NCI-H2107 (cell line): ENCODE data around the gene PPP1R18.
"Not testable (repeated sequence)": the region's sequence is repeated elsewhere in the genome, so short reads cannot be mapped to it uniquely, and the experiment has no call there.

ENCODE experiments used
- DNase-seq: peaks from one replicate; lab custom pipeline; 2025; lab: John Stamatoyannopoulos, UW

Gene PPP1R18, protein sequence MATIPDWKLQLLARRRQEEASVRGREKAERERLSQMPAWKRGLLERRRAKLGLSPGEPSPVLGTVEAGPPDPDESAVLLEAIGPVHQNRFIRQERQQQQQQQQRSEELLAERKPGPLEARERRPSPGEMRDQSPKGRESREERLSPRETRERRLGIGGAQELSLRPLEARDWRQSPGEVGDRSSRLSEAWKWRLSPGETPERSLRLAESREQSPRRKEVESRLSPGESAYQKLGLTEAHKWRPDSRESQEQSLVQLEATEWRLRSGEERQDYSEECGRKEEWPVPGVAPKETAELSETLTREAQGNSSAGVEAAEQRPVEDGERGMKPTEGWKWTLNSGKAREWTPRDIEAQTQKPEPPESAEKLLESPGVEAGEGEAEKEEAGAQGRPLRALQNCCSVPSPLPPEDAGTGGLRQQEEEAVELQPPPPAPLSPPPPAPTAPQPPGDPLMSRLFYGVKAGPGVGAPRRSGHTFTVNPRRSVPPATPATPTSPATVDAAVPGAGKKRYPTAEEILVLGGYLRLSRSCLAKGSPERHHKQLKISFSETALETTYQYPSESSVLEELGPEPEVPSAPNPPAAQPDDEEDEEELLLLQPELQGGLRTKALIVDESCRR

DNA sequence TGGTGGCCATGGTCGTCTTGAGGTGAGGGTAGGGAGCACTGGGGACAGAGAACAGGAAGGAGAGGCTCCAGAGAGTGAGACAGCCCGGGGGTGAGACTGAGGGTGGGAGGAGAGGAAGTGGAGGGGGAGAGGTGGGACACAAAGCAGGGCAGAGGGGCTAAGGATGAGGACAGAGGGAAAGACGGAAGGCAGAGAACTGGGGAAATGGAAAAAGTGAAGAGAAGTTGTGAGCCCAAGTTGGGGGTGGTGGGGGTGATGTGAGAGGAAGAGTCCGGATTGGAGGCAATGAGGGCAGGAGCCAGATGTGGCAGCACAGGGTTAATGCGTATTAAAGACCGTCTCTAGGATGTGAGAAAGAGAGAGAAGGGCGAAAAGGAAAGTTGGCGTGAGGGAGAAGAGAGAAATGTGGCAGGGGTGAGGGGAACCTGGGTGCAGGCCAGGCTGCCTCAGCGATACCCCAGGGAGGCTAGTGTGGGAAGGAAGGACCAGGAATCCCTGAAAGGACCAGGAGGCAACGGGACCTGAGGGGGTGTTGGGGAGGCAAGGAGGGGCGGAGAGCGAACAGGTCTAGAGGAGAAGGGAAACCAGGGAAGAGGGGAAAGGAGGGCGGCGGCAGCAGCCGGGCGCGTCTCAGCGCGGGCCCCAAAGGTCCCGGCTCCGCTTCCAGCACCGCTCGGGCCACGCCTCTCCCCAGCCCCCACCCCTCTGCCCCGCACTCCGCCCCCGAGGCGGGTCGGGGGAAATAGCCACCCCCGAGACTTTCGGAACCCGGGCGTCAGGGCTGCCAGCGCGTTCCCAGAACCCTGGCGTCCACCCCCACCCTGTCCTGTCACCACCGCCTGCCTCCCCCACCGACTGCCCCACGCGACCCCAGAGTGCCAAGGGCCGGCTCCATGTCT lies at the start of gene PPP1R18:
PPP1R18 (minus strand) TSS at position 637 of the 899 bp plus-strand sequence; CDS start at position 10, 627 bp downstream.
- DNase-seq: no peak

DNA sequence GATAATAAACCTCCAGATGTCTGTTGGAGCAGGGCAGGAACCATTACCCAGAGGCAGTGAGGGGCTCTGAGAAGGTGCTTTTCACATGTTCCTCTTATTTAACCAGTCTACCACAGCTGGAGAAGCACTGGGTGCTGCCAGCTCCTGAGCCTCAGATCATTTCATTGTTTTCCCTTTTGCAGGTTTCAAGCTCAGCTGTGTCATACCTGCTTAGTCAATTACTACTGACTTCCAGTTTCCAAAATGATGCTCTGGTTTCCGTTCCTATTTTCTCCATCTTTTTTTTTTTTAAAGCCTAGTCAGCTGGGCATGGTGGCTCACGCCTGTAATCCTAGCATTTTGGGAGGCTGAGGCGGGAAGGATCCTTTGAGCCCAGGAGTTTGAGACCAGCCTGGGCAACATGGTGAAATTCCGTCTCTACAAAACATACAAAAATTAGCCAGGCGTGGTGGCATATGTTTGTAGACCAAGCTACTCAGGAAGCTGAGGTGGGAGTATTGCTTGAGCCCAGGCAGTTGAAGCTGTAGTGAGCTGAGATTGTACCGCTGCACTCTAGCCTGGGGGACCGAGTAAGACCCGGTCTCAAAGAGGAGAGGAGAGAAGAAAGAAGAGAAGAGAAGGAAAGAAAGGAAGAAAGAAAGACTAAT lies 49.3 kb upstream of the PPP1R18 start:
- no peak for DNase-seq

DNA sequence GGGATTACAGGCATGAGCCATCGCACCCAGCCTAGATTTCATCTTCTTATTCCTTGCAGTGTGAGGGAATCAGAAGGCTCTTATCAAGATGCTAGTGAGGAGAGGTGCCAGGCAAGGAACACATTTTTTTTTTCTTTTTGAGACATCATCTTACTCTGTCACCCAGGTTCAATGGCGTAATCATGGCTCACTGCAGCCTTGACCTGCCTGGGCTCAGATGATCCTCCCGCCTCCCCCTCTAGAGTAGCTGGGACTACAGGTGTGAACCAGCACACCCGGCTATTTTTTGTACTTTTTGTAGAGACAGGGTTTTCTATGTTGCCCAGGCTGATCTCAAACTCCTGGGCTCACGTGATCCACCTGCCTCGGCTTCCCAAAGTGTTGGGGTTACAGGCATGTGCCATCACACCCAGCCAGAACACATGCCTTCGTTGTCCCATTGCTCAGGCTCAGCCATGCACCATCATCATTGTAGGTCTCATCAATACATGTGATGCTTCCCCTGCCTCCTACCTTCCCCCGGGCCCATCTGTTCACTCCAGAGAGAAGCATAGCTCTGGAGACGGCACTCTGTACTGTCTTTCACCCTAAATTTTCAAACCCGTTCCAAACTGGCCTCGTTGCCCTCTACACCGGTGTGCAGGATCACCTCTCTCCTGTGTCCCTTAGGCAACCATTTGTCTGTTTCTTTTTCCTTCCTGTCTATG lies 45.9 kb upstream of the PPP1R18 start:
- no peak for DNase-seq

DNA sequence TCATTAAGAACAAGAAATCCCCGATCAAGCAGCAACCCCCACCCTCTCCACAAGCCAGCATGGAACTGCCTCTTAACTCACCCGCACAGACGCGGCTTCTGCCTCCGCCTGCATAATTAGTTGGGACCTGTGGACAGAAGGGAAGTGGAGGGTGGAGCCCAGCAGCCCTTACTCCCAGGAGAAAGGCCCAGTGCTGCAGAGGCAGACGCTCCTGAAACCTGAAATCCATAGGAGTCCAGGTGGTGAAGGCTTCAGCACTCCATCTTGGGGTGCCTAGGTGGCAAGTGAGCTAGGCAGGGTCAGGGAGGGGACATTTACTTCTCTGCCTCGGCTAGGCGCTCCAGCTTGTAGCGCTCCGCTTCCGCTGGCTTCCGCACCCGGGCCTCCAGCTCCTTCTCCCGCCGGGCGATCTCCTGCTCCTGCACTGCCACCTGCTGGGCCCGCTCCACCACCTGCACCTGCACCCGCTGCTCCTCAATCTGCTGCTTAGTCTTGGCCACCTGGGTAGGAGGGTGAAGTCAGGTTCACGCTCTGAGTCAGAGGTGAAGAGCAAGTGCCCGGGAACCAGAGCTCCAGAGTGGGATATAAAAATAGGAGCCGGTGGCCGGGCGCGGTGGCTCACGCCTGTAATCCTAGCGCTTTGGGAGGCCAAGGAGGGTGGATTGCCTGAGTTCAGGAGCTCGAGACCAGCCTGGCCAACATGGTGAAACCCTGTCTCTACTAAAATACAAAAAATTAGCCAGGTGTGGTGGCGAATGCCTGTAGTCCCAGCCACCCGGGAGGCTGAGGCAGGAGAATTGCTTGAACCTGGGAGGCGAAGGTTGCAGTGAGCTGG lies 44.4 kb upstream of the PPP1R18 start:
- DNase-seq: peak; percentile 42

DNA sequence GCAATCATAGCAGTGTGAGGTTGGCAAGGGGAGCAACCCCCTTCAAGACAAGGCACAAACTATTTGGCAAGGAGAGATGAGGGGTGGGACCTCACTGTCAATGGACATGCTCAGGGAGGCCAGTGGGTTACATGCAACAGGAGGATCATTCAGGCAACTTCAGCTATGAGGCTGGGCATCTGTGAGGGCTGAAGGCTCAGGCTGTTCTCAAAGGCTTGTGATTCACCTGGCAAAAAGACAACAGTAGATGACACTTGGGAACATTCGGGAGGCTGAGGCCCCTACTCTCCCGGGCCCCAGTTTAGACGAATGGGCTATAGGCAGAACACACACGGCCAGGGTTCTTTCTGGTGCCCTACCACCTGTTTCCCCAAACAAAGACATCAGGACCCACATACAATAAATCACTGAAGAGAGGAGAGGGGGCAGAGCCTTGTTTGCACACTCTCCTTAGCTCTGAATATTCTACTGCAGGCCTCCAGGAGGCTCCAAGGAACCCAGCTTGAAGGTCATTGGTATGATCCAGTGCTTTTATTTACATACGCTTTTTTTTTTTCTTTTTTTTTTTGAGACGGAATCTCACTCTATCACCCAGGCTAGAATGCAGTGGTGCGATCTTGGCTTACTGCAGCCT lies 41.6 kb upstream of the PPP1R18 start:
- DNase-seq: no peak

DNA sequence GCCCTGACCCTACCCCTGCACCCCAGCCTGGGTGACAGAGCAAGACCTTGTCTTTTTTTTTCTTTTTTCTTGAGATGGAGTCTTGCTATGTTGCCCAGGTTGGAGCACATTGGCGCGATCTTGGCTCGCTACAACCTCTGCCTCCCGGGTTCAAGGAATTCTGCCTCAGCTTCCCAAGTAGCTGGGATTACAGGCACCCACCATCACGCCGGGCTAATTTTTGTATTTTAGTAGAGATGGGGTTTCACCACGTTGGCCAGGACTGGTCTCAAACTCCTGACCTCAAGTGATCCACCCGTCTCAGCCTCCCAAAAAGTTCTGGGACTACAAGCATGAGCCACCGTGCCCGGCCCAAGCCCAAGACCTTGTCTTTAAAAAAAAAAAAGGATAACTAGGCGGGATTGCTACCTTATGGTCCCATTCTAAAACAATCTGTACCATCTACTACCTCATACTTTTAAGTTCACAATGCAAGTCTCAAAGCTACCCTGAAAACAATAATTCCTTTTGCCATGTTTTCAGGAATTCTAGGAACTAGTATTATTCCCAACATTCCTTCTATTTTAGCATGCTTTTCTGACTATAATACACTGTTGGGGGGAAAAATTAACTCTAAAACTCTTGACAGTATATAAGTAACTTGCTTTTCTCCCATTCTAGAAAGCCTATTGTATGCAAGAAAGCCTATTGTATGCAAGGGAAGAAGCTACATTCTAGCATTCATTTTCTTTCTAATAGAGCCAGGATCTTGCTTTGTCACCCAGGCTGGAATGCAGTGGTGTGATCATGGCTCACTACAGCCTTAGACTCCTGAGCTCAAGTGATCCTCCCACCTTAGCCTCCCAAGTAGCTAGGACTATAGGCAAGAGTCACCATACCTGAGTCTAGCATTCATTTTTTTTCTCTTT lies 40.3 kb upstream of the PPP1R18 start:
- no peak for DNase-seq

DNA sequence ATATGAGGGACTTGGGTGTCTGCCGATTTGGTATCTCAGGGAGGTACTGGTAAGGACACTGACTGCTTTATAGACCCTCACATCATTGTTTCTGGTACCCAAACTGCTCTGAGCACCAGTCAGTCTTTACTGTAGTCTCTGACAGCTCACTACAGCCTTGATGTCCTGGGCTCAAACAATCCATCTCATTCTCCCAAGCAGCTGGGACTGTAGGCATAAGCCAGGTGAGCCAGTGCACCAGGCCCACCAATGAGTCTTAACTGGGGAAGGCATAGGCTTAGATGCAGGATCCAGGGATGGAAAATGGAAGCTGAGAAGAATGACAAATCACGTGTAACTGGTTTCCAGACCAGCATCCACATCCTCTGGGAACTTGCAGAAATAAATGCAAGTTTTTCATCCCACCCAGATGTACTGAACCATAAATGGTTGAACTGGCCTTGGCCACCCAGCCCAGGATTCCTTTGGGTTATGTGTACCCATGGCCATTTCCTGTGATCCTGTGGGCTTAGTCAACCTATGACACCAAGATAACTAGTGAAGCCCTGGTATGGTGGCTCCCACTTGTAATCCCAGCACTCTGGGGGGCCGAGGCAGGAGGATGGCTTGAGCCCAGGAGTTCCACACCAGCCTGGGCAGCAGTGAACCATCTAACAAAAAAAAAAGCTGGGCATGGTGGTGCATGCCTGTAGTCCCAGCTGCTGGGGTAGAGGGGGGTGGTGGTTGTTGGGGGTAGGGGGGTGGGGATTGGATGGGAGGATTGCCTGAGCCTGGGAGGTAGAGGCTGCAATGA lies 39.5 kb upstream of the PPP1R18 start:
- DNase-seq: no peak

DNA sequence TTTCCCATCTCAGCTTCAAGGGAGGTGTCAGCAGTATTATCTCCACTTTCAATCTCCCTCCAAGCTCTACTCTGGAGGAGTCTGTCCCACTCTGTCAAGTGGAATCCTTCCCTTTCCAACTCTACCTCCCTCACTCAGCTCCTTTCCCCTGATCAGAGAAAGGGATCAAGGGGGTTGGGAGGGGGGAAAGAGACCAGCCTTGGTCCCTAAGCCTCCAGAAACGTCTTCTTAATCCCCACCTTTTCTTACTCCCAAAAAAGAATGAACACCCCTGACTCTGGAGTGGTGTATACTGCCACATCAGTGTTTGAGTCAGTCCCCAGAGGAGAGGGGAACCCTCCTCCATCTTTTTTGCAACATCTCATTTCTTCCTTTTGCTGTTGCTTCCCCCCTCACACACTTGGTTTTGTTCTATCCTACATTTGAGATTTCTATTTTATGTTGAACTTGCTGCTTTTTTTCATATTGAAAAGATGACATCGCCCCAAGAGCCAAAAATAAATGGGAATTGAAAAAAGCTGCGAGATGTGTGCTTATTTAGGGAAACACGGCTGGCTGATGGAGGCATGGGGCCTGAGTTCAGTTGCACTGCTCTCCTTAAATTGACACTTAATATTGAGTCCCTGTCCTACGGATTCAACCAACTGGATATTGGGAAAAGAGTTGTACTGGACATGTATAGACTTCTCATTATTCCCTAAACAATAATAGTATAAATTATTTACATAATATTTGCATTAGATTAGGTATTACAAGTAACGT lies 38.6 kb upstream of the PPP1R18 start:
- DNase-seq: no peak

DNA sequence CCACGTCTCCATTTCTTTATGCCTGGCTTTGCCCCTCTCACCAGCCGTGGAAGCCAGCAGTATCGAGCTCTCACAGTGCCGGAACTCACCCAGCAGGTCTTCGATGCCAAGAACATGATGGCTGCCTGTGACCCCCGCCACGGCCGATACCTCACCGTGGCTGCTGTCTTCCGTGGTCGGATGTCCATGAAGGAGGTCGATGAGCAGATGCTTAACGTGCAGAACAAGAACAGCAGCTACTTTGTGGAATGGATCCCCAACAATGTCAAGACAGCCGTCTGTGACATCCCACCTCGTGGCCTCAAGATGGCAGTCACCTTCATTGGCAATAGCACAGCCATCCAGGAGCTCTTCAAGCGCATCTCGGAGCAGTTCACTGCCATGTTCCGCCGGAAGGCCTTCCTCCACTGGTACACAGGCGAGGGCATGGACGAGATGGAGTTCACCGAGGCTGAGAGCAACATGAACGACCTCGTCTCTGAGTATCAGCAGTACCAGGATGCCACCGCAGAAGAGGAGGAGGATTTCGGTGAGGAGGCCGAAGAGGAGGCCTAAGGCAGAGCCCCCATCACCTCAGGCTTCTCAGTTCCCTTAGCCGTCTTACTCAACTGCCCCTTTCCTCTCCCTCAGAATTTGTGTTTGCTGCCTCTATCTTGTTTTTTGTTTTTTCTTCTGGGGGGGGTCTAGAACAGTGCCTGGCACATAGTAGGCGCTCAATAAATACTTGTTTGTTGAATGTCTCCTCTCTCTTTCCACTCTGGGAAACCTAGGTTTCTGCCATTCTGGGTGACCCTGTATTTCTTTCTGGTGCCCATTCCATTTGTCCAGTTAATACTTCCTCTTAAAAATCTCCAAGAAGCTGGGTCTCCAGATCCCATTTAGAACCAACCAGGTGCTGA lies 37.6 kb upstream of the PPP1R18 start:
- DNase-seq: not testable (repeated sequence)

DNA sequence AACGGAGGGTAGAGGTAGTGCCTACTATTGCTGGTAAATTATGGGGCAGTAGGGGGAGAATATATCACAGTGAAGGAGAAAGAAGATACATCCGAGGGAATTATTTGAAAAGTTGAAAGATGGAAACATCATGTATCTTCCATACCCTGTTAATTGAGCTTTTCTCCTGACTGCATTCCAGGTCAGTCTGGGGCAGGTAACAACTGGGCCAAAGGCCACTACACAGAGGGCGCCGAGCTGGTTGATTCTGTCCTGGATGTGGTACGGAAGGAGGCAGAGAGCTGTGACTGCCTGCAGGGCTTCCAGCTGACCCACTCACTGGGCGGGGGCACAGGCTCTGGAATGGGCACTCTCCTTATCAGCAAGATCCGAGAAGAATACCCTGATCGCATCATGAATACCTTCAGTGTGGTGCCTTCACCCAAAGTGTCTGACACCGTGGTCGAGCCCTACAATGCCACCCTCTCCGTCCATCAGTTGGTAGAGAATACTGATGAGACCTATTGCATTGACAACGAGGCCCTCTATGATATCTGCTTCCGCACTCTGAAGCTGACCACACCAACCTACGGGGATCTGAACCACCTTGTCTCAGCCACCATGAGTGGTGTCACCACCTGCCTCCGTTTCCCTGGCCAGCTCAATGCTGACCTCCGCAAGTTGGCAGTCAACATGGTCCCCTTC lies 36.9 kb upstream of the PPP1R18 start:
- DNase-seq: not testable (repeated sequence)

DNA sequence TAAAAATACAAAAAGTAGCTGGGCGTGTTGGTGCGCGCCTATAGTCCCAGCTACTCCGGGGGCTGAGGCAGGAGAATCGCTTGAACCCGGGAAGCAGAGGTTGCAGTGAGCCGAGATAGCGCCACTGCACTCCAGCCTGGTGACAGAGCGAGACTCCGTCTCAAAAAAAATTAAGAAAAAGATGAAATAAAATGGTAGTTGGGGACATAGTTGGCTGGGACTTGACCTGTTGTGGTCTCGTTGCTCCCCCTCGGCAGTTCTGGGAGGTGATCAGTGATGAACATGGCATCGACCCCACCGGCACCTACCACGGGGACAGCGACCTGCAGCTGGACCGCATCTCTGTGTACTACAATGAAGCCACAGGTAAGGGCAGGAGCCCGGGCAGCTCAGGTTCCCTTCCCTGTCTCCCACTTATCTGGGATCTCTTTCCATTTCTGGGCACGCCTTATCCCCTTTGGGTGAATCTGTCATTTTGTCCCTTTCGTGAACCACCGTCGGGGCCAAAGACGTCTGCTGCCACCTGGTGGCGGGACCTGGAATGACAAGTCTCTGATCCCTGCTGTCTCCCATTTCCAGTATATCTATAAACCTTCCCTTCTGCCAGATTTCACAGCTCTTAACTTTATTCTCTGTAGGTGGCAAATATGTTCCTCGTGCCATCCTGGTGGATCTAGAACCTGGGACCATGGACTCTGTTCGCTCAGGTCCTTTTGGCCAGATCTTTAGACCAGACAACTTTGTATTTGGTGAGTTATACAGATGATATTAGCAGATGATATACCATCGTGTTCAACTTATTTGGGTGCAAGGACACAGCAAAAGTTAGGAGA lies 36.1 kb upstream of the PPP1R18 start:
- DNase-seq: peak; percentile 48

DNA sequence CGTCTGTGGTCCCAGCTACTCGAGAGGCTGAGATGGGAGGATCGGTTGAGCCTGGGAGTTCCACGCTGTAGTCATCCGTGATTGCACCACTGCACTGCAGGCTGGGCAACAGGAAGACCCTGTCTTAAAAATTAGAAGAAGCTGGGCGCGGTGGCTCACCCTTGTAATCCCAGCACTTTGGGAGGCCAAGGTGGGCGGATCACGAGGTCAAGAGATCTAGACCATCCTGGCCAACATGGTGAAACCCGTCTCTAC lies 35.5 kb upstream of the PPP1R18 start:
- not testable (repeated sequence) for DNase-seq

DNA sequence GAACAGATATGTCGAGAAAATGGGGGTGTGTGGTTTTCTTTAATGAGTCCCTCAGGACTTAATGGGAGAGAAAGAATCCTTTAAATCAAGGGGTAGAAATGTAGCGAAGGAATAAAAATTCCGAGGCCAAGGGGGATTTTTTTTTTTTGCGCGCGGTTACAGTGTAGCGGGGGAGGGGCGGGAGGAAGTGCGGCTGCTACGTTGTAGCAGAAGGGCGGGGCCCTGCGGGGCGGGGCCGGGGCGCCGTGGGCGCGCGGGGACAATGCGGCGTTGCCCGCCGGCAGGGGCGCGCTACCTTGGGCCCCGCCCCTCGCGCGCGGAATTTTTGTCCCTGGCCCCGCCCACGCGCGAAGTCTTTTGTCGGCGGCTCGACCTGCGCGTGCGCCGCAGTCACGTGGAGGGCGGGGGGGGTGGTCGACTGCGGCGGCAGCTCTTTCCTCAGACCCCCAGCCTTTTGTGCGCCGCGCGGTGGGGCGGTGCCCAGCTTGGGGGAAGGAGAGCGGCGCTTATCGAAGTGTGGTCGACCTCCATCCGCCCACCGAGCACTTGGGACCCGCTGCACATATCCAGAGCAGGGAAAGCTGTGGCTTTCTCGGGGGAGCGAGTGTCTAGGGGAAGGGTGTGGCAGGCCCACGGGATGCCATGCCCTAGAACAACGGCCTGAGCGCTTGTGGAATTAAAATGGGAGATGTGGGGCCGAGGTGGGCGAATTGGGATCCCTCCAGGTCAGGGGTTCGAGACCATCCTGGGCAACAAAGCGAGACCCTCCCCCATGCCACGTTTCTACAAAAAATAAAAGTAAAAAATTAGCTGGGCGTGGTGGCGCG lies 35.0 kb upstream of the PPP1R18 start:
- peak; percentile 42 for DNase-seq

DNA sequence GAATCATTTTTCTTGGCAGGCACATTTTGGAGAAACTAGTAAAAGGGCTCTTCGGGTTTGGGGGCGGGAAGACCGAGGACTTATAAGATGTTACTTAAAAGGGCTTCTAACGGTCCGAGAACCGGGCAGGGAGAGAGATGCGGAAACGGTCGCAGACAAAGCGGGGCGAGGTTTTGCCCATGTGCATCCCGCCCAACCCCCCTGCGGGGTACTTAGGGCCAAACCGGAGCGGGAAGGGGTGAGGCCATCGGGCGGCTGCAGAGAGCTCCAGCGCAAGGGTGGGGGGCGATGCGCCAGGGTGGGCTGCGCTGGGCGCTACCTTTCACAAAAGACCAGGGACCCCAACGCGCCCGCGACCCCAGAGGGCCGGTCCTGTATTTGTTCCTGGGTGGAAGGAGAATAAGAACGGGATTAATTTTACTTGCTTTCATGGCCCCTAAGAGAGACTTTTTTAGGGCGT lies 34.3 kb upstream of the PPP1R18 start:
- no peak for DNase-seq
